ENCODE results near the gene TBCD. TPM values are rescaled to one million over a fixed set of nuclear protein-coding genes. Genes with fewer than 3 reads are reported as not detected.
A peak's percentile ranks its signal among the peaks of the same experiment; 100 is the strongest.

Gene TBCD
- total RNA-seq, 1 experiment from 2014 or later: 129 TPM

- H3K23ac ChIP-seq (ENCODE audit: insufficient read length, low read depth, low read length): no peak overlapping the region
- H4K91ac ChIP-seq (ENCODE audit: insufficient read length, low read depth, low read length): no peak overlapping the region
- no peak overlapping the region for H2BK12ac ChIP-seq (ENCODE audit: insufficient read length, low read depth, low read length)
- no peak overlapping the region for H3K9ac ChIP-seq (ENCODE audit: extremely low read depth, insufficient read length, low read length)
- WGBS (ENCODE audit: extremely low coverage, insufficient read length, low lambda C conversion rate): no CpG with 5 or more reads among the region's 20 CpGs
- H3K27ac ChIP-seq (ENCODE audit: insufficient read length, low read depth, low read length): no peak overlapping the region
- no peak overlapping the region for H2BK20ac ChIP-seq (ENCODE audit: low read depth, low read length, poor library complexity, severe bottlenecking)
- peak overlapping the region; percentile 74 to 86 (median 82); a peak in 5 of 7 replicates for H3K27ac Mint-ChIP-seq
- H3T11ph ChIP-seq (ENCODE audit: low read length): no peak overlapping the region
- H3K4ac ChIP-seq (ENCODE audit: low read depth, low read length): no peak overlapping the region
- no peak overlapping the region for H3K4me2 ChIP-seq (ENCODE audit: insufficient read depth, insufficient read length, low read length)
- H2AK5ac ChIP-seq (ENCODE audit: insufficient read length, low read length): no peak overlapping the region
- no peak overlapping the region for H2BK15ac ChIP-seq (ENCODE audit: low read depth, low read length)
- peaks cover 14% of the 10 kb centered on the region in 2 experiments for H3K4me1 Mint-ChIP-seq
- no peak overlapping the region for H3K14ac ChIP-seq (ENCODE audit: insufficient read depth, low read length)
- peaks cover 20 to 39% (median 35%) of the 10 kb centered on the region in 3 experiments for H3K36me3 Mint-ChIP-seq (ENCODE audit: insufficient read depth in 1 of 3, low read depth in 3 of 3)
- no peak overlapping the region for H2AFZ ChIP-seq (ENCODE audit: low read length)
- no peak overlapping the region for H3K4me3 Mint-ChIP-seq
- H3K56ac ChIP-seq (ENCODE audit: insufficient read length, low read depth, low read length): no peak overlapping the region
- no peaks in the 10 kb centered on the region for H3K9me3 ChIP-seq (ENCODE audit: control insufficient read depth, low read depth, low read length)
- no peaks in the 10 kb centered on the region for H3K79me1 ChIP-seq (ENCODE audit: insufficient read depth, low read depth, low read length, poor library complexity, severe bottlenecking)
- no peaks in the 10 kb centered on the region; the same call in 1 of the 2 replicates for H3K27me3 Mint-ChIP-seq (ENCODE audit: low read depth)
- H3K23me2 ChIP-seq (ENCODE audit: insufficient read length, low read depth, low read length, poor library complexity, severe bottlenecking): no peaks in the 10 kb centered on the region
- H2BK120ac ChIP-seq (ENCODE audit: low read depth, low read length, poor library complexity, severe bottlenecking): no peak overlapping the region
- H3K79me2 ChIP-seq (ENCODE audit: insufficient read depth, low read length): peaks cover 2% of the 10 kb centered on the region; the same call in 1 of the 2 replicates
- peaks cover 3 to 12% of the 10 kb centered on the region in 2 experiments; a peak in 2 of 5 replicates for H3K9me3 Mint-ChIP-seq
- H2BK5ac ChIP-seq (ENCODE audit: insufficient read length, low read length): no peak overlapping the region
- H4K20me1 ChIP-seq (ENCODE audit: control insufficient read depth, insufficient read depth, insufficient read length): no peaks in the 10 kb centered on the region
- H4K8ac ChIP-seq (replicated peaks; ENCODE audit: insufficient read length, low read depth, low read length): no peak overlapping the region
- TF ChIP-seq, protein P1, sequence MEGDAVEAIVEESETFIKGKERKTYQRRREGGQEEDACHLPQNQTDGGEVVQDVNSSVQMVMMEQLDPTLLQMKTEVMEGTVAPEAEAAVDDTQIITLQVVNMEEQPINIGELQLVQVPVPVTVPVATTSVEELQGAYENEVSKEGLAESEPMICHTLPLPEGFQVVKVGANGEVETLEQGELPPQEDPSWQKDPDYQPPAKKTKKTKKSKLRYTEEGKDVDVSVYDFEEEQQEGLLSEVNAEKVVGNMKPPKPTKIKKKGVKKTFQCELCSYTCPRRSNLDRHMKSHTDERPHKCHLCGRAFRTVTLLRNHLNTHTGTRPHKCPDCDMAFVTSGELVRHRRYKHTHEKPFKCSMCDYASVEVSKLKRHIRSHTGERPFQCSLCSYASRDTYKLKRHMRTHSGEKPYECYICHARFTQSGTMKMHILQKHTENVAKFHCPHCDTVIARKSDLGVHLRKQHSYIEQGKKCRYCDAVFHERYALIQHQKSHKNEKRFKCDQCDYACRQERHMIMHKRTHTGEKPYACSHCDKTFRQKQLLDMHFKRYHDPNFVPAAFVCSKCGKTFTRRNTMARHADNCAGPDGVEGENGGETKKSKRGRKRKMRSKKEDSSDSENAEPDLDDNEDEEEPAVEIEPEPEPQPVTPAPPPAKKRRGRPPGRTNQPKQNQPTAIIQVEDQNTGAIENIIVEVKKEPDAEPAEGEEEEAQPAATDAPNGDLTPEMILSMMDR (conservative IDR thresholded peaks at IDR 0.05): no peak
- no peak overlapping the region for H3K18ac ChIP-seq (ENCODE audit: insufficient read length, low read depth, low read length)
- no peaks in the 10 kb centered on the region for H3K27me3 ChIP-seq (ENCODE audit: insufficient read depth, low read length)
- no peak overlapping the region for H4K5ac ChIP-seq (ENCODE audit: insufficient read length, low read depth, low read length)
- no peak for DNase-seq
- H3K4me1 ChIP-seq (ENCODE audit: insufficient read depth, low read length): no peaks in the 10 kb centered on the region
These were observed 80.5 kb downstream of the TBCD start for GRCh38 chr17:82832411-82832810.
